Right kidney (tissue), 1 donor: ENCODE results near the gene PIP5K1B.

Source experiments
- DNase-seq: peaks from one replicate; pipeline ENCODE4 v3.0.0-alpha.2; 2016

PIP5K1B gene

GRCh38 chr9:68777070-68777763, 72.2 kb downstream of the PIP5K1B start:
- no peak for DNase-seq

- DNase-seq: no peak
Measured at GRCh38 chr9:68778635-68779034, 73.6 kb downstream of the PIP5K1B start.

GRCh38 chr9:68779558-68780379, 74.7 kb downstream of the PIP5K1B start:
- peak; percentile 96 for DNase-seq

GRCh38 chr9:68780380-68780712, 75.3 kb downstream of the PIP5K1B start:
- no peak for DNase-seq

GRCh38 chr9:68780720-68781119, 75.7 kb downstream of the PIP5K1B start:
- no peak for DNase-seq

- no peak for DNase-seq
Measured at GRCh38 chr9:68781928-68782327, 76.9 kb downstream of the PIP5K1B start.

GRCh38 chr9:68782546-68782945, 77.5 kb downstream of the PIP5K1B start:
- DNase-seq: no peak

- DNase-seq: no peak
Measured at GRCh38 chr9:68785965-68786364, 80.9 kb downstream of the PIP5K1B start.

GRCh38 chr9:68791169-68791568, 86.1 kb downstream of the PIP5K1B start:
- DNase-seq: no peak

GRCh38 chr9:68793605-68794343, 88.7 kb downstream of the PIP5K1B start:
- no peak for DNase-seq

GRCh38 chr9:68794898-68795297, 89.9 kb downstream of the PIP5K1B start:
- no peak for DNase-seq

- no peak for DNase-seq
Measured at GRCh38 chr9:68795411-68795810, 90.4 kb downstream of the PIP5K1B start.

GRCh38 chr9:68797116-68797515, 92.1 kb downstream of the PIP5K1B start:
- DNase-seq: no peak

- DNase-seq: no peak
Measured at GRCh38 chr9:68798423-68798822, 93.4 kb downstream of the PIP5K1B start.

GRCh38 chr9:68800836-68801235, 95.8 kb downstream of the PIP5K1B start:
- DNase-seq: no peak

GRCh38 chr9:68802525-68803015, 97.5 kb downstream of the PIP5K1B start:
- DNase-seq: no peak

GRCh38 chr9:68804911-68805889, 100.2 kb downstream of the PIP5K1B start:
- DNase-seq: no peak

- no peak for DNase-seq
Measured at GRCh38 chr9:68805890-68806517, 101.0 kb downstream of the PIP5K1B start.

GRCh38 chr9:68808338-68808890, 103.4 kb downstream of the PIP5K1B start:
- DNase-seq: no peak

- no peak for DNase-seq
Measured at GRCh38 chr9:68817079-68817875, 112.2 kb downstream of the PIP5K1B start.
